GM12873 (cell line): ENCODE results near the gene NCK1.

Experiments used
- TF ChIP-seq, protein P1 (sequence below): IDR thresholded peaks from 2 replicates; pipeline ENCODE4 v1.5.1; 2012; ENCODE audit warnings: low read depth, mild to moderate bottlenecking, moderate library complexity, low read length, control low read depth; ENCODE audit not compliant: insufficient read depth; ENCODE audit errors: missing control alignments

Gene NCK1

DNA sequence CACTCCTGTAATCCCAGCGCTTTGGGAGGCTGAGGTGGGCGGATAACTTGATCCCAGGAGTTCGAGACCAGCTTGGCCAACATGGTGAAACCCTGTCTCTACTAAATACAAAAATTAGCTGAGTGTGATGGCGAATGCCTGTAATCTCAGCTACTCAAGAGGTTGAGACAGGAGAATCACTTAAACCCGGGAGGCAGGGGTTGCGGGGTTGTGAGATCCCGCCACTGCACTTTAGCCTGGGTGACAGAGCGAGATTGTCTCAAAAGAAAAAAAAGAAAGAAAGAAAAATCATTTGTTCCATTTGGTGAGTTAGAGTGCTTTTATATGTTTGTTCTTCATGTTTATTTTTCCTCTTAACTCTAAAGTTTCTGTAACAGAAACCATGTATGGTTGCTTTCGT lies 7.3 kb downstream of the NCK1 start:
- TF ChIP-seq, protein P1, sequence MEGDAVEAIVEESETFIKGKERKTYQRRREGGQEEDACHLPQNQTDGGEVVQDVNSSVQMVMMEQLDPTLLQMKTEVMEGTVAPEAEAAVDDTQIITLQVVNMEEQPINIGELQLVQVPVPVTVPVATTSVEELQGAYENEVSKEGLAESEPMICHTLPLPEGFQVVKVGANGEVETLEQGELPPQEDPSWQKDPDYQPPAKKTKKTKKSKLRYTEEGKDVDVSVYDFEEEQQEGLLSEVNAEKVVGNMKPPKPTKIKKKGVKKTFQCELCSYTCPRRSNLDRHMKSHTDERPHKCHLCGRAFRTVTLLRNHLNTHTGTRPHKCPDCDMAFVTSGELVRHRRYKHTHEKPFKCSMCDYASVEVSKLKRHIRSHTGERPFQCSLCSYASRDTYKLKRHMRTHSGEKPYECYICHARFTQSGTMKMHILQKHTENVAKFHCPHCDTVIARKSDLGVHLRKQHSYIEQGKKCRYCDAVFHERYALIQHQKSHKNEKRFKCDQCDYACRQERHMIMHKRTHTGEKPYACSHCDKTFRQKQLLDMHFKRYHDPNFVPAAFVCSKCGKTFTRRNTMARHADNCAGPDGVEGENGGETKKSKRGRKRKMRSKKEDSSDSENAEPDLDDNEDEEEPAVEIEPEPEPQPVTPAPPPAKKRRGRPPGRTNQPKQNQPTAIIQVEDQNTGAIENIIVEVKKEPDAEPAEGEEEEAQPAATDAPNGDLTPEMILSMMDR, result no peak

DNA sequence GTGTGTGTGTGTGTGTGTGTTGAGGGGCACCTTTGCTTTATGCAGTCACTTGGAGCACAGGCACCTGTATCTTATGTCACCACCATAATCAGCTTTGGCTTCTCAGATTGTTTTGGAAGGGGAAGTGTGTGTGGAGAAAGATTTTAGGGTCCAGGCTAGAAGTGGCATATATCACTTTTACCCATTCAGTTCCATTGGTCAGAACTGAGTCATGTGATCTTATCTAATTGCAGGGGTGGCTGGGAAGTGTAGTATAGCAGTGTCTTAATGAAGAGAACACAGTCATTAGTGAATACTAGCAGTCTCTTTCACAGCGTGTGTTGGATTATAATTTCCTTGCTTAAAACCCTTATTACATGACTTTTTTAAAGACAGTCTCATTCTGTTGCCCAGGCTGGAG lies 20.6 kb downstream of the NCK1 start:
- TF ChIP-seq, protein P1, result no peak

DNA sequence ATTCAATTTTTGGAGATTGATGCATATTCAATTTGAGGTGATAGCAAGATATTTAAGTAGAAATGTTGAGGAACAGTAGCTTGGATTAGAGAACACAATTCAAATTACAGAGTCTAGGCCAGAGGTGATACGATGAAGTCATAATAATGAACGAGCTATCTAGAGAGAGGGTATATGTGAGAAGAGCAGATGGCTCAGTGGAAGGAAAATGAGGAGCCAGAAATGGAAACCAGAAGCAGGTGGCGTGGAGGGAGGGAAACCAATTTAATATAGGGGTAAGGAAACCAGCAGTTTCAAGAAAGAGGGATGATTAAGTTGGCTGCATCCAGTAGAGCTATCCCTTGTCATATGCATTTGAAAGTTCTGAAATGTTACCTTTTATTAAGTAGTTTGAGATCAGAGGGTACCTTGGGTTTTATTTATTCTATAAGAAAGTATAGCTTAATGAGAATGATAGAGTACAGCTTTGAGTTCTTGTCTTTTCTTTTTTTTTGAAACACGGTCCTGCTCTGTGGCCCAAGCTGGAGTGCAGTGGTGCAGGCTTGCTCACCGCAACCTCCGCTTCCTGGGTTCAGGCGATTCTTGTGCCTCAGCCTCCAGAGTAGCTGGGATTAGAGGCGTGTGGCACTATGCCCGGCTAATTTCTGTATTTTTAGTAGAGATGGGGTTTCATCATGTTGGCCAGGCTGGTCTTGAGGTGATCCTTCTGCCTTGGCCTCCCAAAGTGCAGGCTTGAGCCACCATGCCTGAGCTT lies 22.1 kb downstream of the NCK1 start:
- TF ChIP-seq, protein P1, result no peak

DNA sequence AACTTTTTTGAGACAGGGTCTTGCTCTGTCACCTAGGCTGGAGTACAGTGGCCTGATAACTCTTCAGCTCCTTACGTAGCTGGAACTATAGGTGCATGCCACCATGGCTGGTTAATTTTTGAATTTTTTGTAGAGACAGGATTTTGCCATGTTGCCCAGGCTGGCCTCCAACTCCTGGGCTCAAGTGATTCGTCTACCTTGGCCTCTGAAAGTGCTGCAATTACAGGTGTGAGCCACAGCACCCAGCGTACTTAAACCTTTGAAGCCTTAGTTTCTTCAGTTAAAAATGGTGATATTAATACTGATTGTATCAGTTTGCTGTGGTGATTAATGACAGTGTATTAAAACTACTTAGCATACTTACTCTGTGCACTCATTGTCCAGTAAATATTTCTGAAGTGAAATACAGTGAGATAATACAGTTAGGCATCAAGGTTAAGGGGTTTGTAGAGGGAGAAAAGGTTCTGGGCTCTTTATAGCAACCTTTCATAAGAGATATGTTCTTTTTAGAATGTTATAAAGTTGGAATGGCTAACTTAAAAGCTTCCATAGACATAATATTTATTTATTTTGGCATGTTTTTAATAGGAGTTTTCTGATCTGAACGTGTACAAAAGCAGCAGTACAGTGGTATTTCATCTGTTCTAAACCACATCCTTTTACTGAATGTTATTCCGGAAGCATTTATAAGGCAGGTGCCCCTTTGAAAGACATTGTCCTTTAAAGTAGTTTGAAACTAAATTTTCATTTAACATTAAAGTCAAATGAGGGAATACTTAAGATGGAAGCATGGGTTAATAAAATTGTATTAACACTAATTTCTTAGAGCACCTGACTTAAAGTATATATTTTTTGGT lies 23.6 kb downstream of the NCK1 start:
- TF ChIP-seq, protein P1, result no peak

DNA sequence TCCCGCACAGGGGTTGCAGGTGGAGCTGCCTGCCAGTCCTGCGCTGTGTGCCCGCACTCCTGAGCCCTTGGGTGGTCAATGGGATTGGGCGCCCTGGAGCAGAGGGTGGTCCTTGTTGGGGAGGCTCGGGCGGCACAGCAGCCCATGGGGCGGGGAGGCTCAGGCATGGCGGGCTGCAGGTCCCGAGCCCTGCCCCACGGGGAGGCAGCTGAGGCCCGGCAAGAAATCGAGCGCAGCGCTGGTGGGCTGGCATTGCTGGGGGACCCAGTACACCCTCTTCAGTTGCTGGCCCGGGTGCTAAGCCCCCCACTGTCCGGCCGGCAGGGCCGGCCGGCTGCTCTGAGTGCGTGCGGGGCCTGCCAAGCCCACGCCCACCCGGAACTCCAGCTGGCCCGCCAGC lies 27.9 kb downstream of the NCK1 start:
- TF ChIP-seq, protein P1, result no peak

DNA sequence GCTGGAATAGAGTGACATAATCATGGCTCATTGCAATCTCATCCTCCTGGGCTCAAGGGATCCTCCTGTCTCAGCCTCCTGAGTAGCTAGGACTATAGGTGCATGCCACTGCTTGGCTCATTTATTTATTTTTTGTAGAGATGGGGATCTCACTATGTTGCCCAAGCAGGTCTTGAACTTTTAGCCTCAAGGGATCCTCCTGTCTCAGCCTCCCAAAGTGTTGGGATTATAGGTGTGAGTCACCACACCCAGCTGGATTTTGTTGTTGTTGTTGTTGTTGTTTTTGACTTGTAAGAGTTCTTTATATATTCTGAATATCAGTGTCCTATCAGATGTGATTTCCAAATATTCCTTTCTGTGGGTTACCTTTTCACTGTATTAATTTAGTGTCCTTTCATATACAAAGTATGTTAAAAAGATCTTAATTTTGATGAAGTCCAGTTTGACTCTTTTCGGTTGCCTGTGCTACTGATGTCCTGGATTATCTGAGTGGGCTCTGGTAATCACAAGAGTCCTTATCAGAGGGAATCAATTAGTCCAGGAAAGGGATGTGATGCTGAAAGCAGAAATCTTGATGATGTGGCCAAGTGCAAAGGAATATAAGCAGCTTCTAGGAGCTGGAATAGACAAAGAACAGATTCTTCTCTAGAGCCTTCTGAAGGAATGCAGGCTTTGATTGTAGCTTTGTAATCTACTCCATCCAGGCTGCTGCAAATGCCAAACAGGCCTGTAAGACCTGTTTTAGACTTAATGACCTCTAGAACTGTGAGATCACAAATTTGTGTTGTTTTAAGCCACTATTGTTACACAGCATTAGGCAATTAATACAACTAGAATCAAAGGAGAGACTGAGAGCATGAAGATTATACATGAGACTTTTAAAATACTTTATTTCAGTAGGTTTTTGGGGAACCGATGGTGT lies 30.2 kb downstream of the NCK1 start:
- TF ChIP-seq, protein P1, result no peak
